NCI-H2196 treated with DMSO at 0.1 percent for 48 hours (cell line): ENCODE data around the gene PPP1R9B.

Experiments
- DNase-seq: peaks from one replicate; lab custom pipeline; 2025; ENCODE audit not compliant: unreplicated experiment; lab: John Stamatoyannopoulos, UW

Gene PPP1R9B

GRCh38 chr17:50157891-50158290, 7.4 kb upstream of the PPP1R9B start:
- DNase-seq: no peak

GRCh38 chr17:50155115-50155819, 4.8 kb upstream of the PPP1R9B start:
- no peak for DNase-seq

GRCh38 chr17:50154604-50155003, 4.1 kb upstream of the PPP1R9B start:
- no peak for DNase-seq

- DNase-seq: peak; percentile 8
Measured at GRCh38 chr17:50153650-50154575, 3.4 kb upstream of the PPP1R9B start.

GRCh38 chr17:50152736-50153135, 2.3 kb upstream of the PPP1R9B start:
- no peak for DNase-seq

- peak; percentile 94 for DNase-seq
Measured at GRCh38 chr17:50151937-50152547, 1.6 kb upstream of the PPP1R9B start.

- DNase-seq: peak; percentile 83
Measured at GRCh38 chr17:50151041-50151936, 812 bp upstream of the PPP1R9B start.

GRCh38 chr17:50149417-50150353, 792 bp downstream of the PPP1R9B start:
- DNase-seq: peak; percentile 4

- no peak for DNase-seq
Measured at GRCh38 chr17:50149091-50149416, 1.4 kb downstream of the PPP1R9B start.

GRCh38 chr17:50148226-50149090, 2.0 kb downstream of the PPP1R9B start:
- no peak for DNase-seq

GRCh38 chr17:50147841-50148225, 2.6 kb downstream of the PPP1R9B start:
- DNase-seq: no peak

- DNase-seq: no peak
Measured at GRCh38 chr17:50146927-50147665, 3.4 kb downstream of the PPP1R9B start.

- no peak for DNase-seq
Measured at GRCh38 chr17:50146230-50146926, 4.1 kb downstream of the PPP1R9B start.

- DNase-seq: no peak
Measured at GRCh38 chr17:50145532-50146229, 4.8 kb downstream of the PPP1R9B start.

- DNase-seq: no peak
Measured at GRCh38 chr17:50144845-50145531, 5.5 kb downstream of the PPP1R9B start.

GRCh38 chr17:50144355-50144754, 6.1 kb downstream of the PPP1R9B start:
- no peak for DNase-seq
